Brain microvascular endothelial cell (primary cell): Measurements from ENCODE around the gene ZNF416.

Experiments
- DNase-seq: peaks from one replicate; pipeline ENCODE4 v3.0.0-alpha.2; 2020
- H3K27ac ChIP-seq: fragments of 250-450 bp; sonication (Bioruptor Pico); 2 replicates; pipeline ENCODE4 v1.5.1; 2020; ENCODE audit warnings: mild to moderate bottlenecking, moderate library complexity
- H3K27me3 ChIP-seq: fragments of 250-450 bp; sonication (Bioruptor Pico); replicated peaks from 2 replicates; pipeline ENCODE4 v1.5.1; 2020; ENCODE audit warnings: mild to moderate bottlenecking
- H3K36me3 ChIP-seq: fragments of 250-450 bp; sonication (Bioruptor Pico); replicated peaks from 2 replicates; pipeline ENCODE4 v1.5.1; 2020; ENCODE audit warnings: mild to moderate bottlenecking
- H3K4me3 ChIP-seq: 2 replicates; pipeline ENCODE4 v1.5.1; 2011; ENCODE audit warnings: low read depth, mild to moderate bottlenecking, control low read depth, low read length, moderate library complexity
- in situ Hi-C: cut with HindIII; loops from 2 replicates; pipeline ENCODE4 v1.10.0; 2017; ENCODE audit warnings: low sequenced_read_pairs, low pct_ligation_motif_present
- TF ChIP-seq, protein P1 (sequence below): IDR thresholded peaks from 2 replicates; pipeline ENCODE4 v1.5.1; 2011; ENCODE audit warnings: low read depth, mild to moderate bottlenecking, moderate library complexity, low read length, control low read depth, inconsistent platforms; ENCODE audit errors: missing control alignments

The ZNF416 gene

DNA sequence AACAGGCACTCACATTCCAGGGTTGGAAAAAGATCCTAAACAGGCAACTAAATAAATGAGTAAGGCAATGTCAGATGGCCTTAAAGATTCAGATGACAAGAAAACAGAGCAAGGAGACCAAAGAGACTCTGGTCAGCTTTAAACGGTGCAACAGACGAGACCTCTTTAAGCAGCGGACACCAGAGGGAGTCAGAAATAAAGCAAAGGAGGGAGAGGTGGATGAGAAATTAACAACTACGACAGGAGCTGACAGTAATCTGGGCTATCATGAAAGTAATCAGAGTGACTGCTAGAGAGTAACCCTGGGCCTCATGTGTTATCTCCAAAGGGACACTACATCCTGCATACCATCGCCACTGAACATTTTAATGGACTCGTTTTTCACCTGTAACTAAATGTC is 20.2 kb downstream of the ZNF416 start:
- peaks cover 30% of the 10 kb centered on the region for H3K36me3 ChIP-seq
- peak overlapping the region; percentile 97 for H3K4me3 ChIP-seq
- TF ChIP-seq, protein P1, sequence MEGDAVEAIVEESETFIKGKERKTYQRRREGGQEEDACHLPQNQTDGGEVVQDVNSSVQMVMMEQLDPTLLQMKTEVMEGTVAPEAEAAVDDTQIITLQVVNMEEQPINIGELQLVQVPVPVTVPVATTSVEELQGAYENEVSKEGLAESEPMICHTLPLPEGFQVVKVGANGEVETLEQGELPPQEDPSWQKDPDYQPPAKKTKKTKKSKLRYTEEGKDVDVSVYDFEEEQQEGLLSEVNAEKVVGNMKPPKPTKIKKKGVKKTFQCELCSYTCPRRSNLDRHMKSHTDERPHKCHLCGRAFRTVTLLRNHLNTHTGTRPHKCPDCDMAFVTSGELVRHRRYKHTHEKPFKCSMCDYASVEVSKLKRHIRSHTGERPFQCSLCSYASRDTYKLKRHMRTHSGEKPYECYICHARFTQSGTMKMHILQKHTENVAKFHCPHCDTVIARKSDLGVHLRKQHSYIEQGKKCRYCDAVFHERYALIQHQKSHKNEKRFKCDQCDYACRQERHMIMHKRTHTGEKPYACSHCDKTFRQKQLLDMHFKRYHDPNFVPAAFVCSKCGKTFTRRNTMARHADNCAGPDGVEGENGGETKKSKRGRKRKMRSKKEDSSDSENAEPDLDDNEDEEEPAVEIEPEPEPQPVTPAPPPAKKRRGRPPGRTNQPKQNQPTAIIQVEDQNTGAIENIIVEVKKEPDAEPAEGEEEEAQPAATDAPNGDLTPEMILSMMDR, result no peak
- peak; percentile 4 for DNase-seq
- H3K27me3 ChIP-seq, result no peaks in the 10 kb centered on the region
- no peak overlapping the region for H3K27ac ChIP-seq
- in situ Hi-C loops, result no loop called here

DNA sequence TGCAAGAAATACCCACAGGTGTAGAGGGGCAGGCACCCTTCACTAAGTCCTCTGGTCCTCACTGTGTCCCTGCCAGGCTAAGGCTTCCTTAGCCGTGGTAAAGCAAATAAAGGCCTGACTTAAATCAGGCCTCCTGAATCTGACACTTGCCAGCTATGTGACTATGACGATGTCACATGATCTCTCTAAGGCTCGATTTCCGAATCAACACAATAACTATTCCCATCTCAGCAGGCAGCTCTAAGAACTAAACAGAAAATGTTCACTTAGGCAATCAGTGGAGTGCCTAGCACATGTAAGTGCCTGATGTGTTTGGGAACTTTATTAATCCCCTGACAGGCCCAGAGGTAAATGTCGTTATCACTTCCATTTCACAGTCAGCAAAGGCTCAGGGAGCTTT is 21.1 kb downstream of the ZNF416 start:
- TF ChIP-seq, protein P1, result no peak
- DNase-seq, result no peak
- in situ Hi-C loops, result no loop called here
- Histone ChIP-seq H3K27ac (no peak overlapping the region), H3K27me3 (no peaks in the 10 kb centered on the region), H3K36me3 (peaks cover 39% of the 10 kb centered on the region), H3K4me3 (no peak overlapping the region)

DNA sequence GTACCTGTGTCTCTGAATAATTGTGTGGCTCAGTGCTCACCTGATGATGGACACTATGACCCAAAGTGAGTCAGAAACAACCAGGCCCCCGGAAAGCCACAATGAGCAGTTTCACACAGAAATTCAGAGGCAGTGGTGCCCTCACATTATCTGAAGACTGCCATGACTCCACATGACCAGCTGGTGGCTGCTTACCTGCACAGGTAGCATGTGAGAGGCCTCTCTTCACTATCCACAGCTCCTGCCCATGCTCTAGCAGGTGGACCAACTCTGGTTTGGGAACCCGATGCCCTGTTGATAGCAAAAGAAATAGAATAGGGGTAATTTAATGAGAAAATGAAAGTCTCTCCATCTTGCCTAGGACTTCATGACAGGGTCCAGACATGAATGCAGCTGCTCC is 26.3 kb downstream of the ZNF416 start:
- in situ Hi-C loops, result no loop called here
- TF ChIP-seq, protein P1, result no peak
- DNase-seq, result no peak
- Histone ChIP-seq H3K27ac (no peak overlapping the region), H3K4me3 (no peak overlapping the region), H3K36me3 (peaks cover 89% of the 10 kb centered on the region), H3K27me3 (no peaks in the 10 kb centered on the region)

DNA sequence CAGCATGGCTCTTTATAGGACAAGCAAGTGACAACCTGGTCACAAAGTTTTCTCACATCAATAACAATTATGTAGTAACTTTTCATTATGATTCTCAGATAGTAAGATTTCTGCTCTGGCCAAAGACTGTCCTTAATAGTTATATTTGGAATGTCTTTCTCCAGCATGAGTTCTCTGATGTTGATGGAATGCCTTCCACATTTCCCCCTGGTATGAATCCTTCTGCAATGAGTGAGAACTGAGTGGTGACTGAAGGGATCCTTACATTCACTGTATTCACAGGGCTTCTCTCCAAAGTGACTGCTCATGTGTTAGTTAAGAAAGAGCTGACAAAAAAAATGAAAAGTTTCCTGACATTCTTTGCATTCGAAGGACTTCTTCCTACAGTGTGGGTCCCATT is 32.2 kb downstream of the ZNF416 start:
- Histone ChIP-seq H3K36me3 (peaks cover 86% of the 10 kb centered on the region), H3K4me3 (no peak overlapping the region), H3K27ac (no peak overlapping the region), H3K27me3 (no peaks in the 10 kb centered on the region)
- TF ChIP-seq, protein P1, result no peak
- in situ Hi-C loops, result no loop called here
- DNase-seq, result no peak

DNA sequence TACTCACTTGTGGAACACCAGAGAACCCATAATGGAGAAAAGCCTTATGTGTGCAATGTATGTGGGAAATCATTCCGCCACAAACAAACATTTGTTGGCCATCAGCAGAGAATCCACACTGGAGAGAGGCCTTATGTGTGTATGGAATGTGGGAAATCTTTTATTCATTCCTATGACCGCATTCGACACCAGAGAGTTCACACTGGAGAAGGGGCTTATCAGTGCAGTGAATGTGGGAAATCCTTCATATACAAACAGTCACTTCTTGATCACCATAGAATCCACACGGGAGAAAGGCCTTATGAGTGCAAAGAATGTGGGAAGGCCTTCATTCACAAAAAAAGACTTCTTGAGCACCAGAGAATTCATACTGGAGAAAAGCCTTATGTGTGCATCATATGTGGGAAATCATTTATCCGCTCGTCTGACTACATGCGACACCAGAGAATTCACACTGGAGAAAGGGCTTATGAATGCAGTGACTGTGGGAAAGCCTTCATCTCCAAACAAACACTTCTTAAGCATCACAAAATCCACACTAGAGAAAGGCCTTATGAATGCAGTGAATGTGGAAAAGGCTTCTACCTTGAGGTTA is 40.7 kb downstream of the ZNF416 start:
- peaks cover 70% of the 10 kb centered on the region for H3K36me3 ChIP-seq
- in situ Hi-C loops, result no loop called here
- TF ChIP-seq, protein P1, result no peak

DNA sequence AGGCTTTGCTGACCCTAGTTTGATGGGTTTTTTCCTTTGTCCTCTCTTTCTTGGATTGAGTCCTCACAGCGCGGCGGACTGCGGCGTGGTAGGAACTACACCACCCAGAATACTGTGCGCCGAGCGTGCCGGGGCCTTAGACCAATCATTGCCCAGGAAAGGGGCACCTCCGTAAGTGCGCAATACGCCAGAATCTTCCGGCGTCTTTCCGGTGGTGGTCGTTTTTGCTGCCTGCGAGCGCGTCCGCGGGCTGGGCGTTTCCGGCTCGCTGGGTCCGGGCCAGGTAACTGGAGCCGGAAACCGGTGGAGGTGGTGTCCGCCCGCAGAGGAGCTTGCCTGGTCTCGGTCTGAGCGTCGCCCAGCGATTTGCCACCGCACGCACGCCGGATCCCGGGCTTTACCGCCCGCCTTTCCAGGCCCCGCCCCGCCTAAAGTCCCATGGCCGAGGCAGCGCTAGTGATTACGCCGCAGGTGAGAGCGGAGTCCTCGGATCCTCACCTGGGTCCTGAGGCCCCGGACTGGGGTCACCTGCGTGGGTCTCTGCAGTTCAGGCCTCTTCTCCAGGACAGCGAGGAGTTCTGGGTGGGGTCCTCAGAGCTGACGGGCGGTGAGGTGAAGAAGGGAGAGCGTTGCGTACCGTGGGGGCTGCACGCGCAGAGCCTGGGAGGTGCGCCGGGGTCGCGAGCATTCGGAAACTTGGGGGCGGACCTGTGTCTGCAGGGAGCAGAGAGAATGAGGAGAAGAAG is 51.4 kb downstream of the ZNF416 start, which contains the start of gene ZNF549:
Gene ZNF549 (plus strand): TSS at position 221 of the 746 bp plus-strand sequence. CDS start 218 bp downstream, at position 439.
- peak within 1 kb of the TSS; percentile 96 for H3K4me3 ChIP-seq
- H3K27me3 ChIP-seq, result no peaks in the 10 kb centered on the region
- H3K36me3 ChIP-seq, result peaks cover 2% of the 10 kb centered on the region
- H3K27ac ChIP-seq, result no peak within 1 kb of the TSS
- TF ChIP-seq, protein P1, result no peak
- in situ Hi-C loops, result no loop called here
- DNase-seq, result peak; percentile 89

More for the DNA sequence above, 40.7 kb downstream of the ZNF416 start:
- Histone ChIP-seq H3K27me3 (no peaks in the 10 kb centered on the region), H3K27ac (no peak overlapping the region), H3K4me3 (no peak overlapping the region)
- DNase-seq, result no peak
